ENCODE results near the gene RGSL1.

The RGSL1 gene

DNA sequence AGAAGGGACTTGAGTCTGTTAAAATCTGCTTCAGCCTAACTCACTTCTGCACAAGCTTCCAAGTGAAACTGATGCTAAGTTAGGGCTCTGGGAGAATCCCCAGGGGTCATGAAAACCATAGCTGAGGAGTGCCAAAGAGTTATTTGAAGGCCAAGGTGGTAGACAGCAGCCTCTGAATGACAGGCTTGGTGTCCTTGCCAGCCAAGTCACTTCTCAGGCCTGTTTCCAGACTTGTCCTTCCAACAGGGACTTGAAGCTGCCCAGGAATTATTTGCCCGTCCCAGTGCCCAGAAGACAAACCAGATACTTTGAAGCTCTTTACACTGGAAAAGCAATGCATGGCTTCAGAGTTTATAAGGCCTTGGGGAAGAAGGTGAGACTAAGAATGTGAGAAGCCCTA is 105.5 kb downstream of the RGSL1 start:
- no peak for DNase-seq

DNA sequence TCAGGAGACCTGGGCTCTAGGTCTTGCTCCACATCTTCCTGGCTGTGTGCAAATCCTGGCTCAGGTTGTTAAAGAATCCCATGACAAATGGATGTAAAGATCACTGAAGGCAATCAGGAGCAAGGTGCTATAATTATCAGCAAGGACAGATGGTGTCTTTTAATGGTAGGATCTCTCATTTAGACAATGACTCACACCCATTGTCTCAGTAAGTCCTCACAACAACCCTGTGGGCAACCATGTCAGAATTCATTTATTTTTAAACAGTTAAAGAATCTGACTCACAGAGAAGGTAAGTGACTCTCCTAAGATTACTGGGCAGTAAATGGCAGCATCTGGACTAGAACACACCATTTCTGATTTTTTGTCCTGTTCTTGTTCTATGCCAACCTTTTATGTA is 106.3 kb downstream of the RGSL1 start:
- no peak for DNase-seq

- no peak for DNase-seq
These were observed 110.5 kb downstream of the RGSL1 start for GRCh38 chr1:182560392-182560984.

GRCh38 chr1:182561456-182561855 is 111.5 kb downstream of the RGSL1 start:
- DNase-seq = no peak

DNA sequence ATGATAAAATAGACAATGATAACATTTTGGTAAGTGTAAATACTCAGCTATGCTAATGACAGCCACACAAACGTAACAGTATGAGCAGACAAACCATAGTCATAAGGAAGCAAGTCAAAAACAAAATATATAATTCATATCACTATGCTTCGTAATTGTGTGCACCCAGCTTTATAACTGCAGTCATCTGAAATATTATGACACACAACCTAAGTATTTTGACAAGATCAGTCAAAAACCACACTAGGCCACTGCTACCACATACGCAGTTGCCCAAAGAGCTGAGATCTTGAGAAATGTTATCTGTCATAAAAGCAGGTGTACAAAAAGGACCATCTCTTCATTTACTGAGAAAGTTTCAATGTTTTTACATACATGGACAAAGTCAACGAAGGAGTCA is 113.1 kb downstream of the RGSL1 start:
- no peak for DNase-seq

- no peak for DNase-seq
These were observed 114.6 kb downstream of the RGSL1 start for GRCh38 chr1:182564406-182565004.

GRCh38 chr1:182565537-182565936 is 115.6 kb downstream of the RGSL1 start:
- DNase-seq = no peak

DNA sequence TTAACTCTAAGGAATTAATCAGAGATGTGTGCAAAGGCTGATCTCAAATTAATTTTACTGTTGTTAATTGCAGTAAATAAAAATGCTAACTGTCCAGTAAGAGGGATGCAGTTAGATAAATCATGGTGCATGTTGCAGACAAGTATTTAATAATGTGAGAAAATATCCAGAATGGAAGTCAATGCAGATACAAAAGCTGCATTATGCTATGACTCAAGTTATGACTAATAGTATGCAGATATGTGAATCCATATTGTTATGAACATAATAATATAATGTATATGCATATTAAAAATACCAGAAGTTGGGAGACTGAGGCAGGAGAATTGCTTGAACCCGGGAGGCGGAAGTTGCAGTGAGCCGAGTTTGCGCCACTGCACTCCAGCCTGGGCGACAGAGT is 117.7 kb downstream of the RGSL1 start:
- no peak for DNase-seq

DNA sequence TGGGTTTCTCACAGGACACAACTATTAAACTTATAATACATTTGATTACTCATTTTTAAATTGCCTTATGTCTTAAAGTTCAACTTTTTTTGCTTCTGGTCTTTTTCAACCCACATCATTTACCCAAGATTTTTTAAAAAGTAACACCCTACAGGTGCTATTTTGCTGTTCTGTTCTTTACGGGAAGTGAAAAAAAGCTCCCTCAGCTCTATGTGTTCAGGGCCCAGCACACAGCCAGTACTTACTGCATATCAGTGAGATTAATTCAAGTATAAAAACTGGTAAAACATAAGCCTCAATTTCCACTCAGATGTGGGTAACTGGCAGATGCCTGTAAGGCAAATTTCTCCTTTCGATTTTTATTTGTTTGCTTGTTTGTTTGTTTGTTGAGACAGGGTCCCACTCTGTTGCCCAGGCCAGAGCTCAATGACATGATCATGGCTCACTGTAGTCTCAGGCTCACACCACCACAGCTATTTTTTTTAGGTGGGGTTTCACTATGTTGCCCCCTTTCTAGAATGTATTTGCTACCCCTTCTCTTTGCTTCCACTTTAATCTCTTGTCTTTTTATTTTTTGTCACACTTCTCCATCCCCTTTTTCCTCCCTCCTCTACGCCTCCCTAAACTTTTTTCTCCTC is 118.8 kb downstream of the RGSL1 start:
- no peak for DNase-seq

- DNase-seq = no peak
These were observed 120.1 kb downstream of the RGSL1 start for GRCh38 chr1:182569939-182570610.

DNA sequence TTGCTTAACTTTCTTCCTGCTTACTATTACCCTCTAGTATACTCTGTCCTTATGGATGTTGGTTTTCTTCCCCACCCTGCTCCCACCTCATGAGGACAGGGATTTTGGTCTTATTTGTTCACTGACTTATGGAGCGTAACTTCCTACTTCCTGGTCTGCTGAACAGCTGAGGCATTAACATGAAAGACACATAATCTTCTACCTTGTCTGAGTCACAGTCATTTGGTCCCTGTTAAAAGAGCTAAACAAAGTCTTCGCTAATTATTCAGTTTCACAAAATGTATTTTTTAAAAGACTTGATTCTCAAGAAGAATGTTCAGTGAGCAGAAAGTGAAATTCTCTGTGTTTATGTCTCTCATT is 120.6 kb downstream of the RGSL1 start:
- DNase-seq = no peak

- DNase-seq = no peak
These were observed 124.2 kb downstream of the RGSL1 start for GRCh38 chr1:182574156-182574555.

DNA sequence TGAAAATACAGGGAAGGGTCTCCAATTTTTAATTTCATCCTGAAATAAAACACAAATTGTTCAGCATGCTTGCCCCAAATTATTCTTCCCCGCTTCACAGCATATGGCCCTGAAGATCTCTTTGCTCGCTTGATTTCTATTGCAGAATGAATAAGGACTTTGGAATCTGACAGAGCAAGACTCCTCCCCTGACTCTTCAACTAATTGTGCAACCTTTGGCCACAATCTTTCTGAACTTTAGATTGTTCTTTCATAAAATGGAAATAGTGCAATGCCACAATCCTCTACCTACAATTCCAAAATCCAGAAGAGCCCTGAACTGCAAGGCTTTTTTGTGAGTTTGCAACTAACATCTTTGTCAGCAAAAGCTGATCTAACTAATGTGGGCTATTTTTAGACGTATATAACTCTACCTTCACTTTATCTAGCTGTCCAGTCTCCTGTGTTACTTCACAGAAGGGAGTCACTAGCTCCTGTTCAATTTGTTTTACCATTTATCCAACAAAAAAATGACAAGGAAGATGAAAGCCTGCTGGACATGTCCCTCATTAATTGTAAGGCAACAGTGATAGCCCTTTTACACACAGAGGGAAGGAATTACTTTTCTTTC is 125.7 kb downstream of the RGSL1 start:
- no peak for DNase-seq

DNA sequence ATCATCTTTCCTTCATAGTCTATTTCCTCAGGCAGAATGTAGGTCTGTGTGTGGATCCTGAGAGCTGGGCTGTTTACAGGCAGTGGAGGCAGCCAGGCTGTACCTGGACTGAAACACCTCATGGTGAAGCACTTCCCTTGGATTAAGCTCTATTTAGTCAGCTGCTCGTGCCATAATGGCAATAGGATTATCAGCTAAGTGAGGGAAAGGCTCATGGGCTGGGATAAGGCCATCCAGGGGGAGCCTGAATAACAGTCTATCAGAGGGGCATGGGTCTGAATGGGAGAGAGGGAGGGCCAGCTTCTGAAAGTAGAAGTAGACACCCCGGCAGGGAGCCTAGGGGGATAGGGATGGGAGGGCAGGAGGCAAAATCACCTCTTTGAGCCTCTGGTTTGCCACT is 130.8 kb downstream of the RGSL1 start:
- no peak for DNase-seq

- no peak for DNase-seq
These were observed 134.8 kb downstream of the RGSL1 start for GRCh38 chr1:182584746-182585145.

- DNase-seq = no peak
These were observed 136.4 kb downstream of the RGSL1 start for GRCh38 chr1:182586380-182586779.

- DNase-seq = no peak
These were observed 137.1 kb downstream of the RGSL1 start for GRCh38 chr1:182587093-182587492.

DNA sequence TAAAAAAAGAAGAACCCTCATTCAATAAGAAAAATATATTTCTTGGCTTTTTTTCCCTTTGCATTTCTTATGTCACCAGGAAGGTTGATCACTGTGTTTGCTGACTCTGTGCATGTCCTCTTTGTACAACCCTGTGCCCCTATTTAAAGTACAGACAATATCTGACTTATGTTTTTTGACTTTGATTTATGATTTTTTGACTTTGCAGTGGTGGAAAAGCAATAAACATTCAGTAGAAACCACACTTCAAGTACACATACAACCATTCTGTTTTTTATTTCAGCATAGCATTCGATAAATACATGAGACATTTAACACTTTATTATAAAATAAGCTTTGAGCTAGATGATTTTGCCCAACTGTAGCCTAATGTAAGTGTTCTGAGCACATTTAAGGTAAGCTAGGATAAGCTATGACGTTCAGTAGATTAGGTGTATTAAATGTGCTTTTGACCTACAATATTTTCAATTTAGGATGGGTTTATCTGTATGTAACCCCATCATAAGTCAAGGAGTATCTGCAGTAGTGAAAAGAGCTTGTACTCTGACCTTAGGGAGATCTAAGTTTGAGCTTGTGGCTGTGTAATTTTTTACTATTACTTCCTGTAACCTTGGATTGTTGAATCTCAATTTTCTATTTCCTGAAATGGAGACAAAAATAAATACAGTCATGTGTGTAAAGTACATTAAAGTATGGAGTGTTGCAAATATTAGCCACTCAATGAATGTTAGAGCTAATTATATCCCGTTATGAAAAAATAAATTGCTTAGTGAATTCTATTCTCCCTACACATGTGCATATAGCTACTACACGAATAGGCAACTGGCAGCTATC is 137.9 kb downstream of the RGSL1 start:
- no peak for DNase-seq

DNA sequence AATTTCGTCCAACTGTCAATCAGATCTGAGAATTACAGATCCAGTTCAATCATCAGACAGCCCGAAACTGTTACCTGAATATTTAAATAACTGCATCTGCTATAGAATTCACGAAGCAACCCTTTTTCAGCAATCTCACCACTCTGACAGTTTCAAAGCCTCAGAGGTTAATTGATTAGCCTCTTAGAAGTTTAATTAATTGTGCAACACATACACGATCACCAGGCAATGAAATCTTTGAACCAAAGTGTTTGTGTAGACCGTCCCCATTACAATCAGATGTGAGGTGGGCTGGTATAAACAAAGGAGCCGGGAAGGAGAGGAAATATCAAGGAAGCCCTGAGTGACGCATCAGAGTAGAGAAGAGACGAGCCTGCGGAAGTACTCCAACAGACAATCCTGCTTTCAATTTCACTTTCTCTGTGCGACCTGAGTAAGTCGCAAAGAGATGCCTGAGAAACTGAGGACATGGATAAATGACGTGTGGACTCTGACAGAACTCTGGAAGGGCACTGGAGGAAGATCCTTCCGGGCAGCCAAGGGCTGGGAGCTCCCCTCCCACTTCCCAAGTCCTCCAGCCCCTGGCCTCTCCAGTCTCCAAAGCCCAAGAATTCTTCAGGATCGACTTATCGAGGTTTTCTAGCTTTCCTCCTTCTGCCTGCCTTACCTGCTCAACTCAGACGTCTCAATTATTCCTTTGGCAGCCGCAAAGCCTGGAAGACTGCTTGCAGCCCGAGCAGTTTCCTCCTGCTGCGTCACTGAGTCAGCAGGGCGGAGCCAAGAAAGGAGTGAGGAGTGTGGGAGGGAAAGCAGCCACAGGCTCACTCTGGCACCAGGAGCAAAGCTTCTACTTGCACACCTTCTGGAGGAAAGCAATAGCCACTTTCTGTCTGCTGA is 138.8 kb downstream of the RGSL1 start, which contains the start of gene RNASEL:
TSS of gene RNASEL (minus strand) at position 757 of the 897 bp plus-strand sequence. CDS start 2,450 bp downstream, outside the sequence.
- peak; percentile 65 for DNase-seq

DNA sequence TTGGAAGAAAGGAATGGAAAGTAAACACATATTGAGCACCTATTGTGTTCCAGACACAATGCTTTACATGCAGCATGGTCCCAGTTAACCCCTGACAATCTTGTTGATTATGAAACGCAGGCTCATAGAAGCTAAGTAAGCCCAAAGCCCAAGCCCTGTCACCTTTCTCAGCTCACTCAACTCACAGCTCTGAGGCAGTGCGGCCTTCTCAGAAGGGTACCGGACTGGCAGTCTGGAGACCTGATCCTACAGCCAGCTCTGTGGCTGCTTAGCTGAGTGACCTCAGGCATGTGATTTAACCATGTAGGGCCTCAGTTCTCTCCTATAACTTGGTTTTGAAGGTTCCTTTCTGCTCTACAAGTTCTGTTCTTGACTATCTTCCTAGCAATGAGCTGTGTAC is 139.6 kb downstream of the RGSL1 start:
- no peak for DNase-seq

- no peak for DNase-seq
These were observed 140.0 kb downstream of the RGSL1 start for GRCh38 chr1:182589931-182590330.

Data from DMS79 (cell line).